GM19468 (cell line): ENCODE data around the gene CDK11A.
"Not testable (repeated sequence)": the region's sequence is repeated elsewhere in the genome, so short reads cannot be mapped to it uniquely, and the experiment has no call there.

Source experiments
- ATAC-seq: cut with Tn5 transposase; IDR thresholded peaks from one replicate; pipeline ENCODE4 v1.9.1; 2021; ENCODE audit warnings: mild to moderate bottlenecking, moderate library complexity, moderate number of reproducible peaks; ENCODE audit not compliant: unreplicated experiment; ENCODE audit errors: extremely low read depth

Gene CDK11A

GRCh38 chr1:1691443-1691842 is 32.7 kb downstream of the CDK11A start:
- ATAC-seq = not testable (repeated sequence)

GRCh38 chr1:1689526-1689925 is 34.6 kb downstream of the CDK11A start:
- ATAC-seq = not testable (repeated sequence)

GRCh38 chr1:1687846-1688245 is 36.3 kb downstream of the CDK11A start:
- no peak for ATAC-seq

- no peak for ATAC-seq
Observed at GRCh38 chr1:1684031-1684681, 40.0 kb downstream of the CDK11A start.

GRCh38 chr1:1683104-1683905 is 40.9 kb downstream of the CDK11A start:
- no peak for ATAC-seq

GRCh38 chr1:1680912-1681273 is 43.3 kb downstream of the CDK11A start:
- no peak for ATAC-seq

GRCh38 chr1:1680031-1680911 is 43.9 kb downstream of the CDK11A start:
- ATAC-seq = no peak

GRCh38 chr1:1678581-1679380 is 45.4 kb downstream of the CDK11A start:
- ATAC-seq = no peak

- peak; percentile 41 for ATAC-seq
Observed at GRCh38 chr1:1677718-1678580, 46.2 kb downstream of the CDK11A start.

- not testable (repeated sequence) for ATAC-seq
Observed at GRCh38 chr1:1676087-1676486, 48.1 kb downstream of the CDK11A start.

- ATAC-seq = not testable (repeated sequence)
Observed at GRCh38 chr1:1675218-1675617, 48.9 kb downstream of the CDK11A start.

- ATAC-seq = not testable (repeated sequence)
Observed at GRCh38 chr1:1674806-1675205, 49.4 kb downstream of the CDK11A start.

GRCh38 chr1:1672181-1672965 is 51.8 kb downstream of the CDK11A start:
- no peak for ATAC-seq

GRCh38 chr1:1671365-1672119 is 52.6 kb downstream of the CDK11A start:
- ATAC-seq = no peak

GRCh38 chr1:1670866-1671265 is 53.3 kb downstream of the CDK11A start:
- no peak for ATAC-seq

- no peak for ATAC-seq
Observed at GRCh38 chr1:1669468-1670440, 54.4 kb downstream of the CDK11A start.
